ENCODE measurements around the gene SH3D21. TPM values are rescaled to one million over a fixed set of nuclear protein-coding genes. Genes with fewer than 3 reads are reported as not detected.

SH3D21 gene
- total and polyA plus RNA-seq, 10 of the 15 experiments (the other 5 are each of a cell fraction or from before 2014, with no cell fraction given), result 0.06 to 5.9 (median 2.4) TPM

- H3K9ac ChIP-seq (ENCODE audit: control insufficient read depth, insufficient read depth, low read length), result no peak overlapping the region
- H4K20me1 ChIP-seq (ENCODE audit: control insufficient read depth, insufficient read depth), result no peaks in the 10 kb centered on the region
- no peaks in the 10 kb centered on the region for H3K9me3 ChIP-seq (replicated peaks; ENCODE audit: control insufficient read depth, insufficient read depth, low read length)
- no peaks in the 10 kb centered on the region for H3K79me2 ChIP-seq (ENCODE audit: control insufficient read depth, insufficient read depth, low read length)
- no peak overlapping the region for H3K4me2 ChIP-seq (ENCODE audit: control insufficient read depth, insufficient read depth)
- TF ChIP-seq CHD1 (IDR thresholded peaks at IDR 0.05; ENCODE audit: low read depth, low read length) (no peak), NR2F1 (conservative IDR thresholded peaks at IDR 0.05) (0 out of 2 replicates have a peak, but pooled peaks have one; percentile 21), MAX (IDR thresholded peaks at IDR 0.05; ENCODE audit: low read depth, low read length) (no peak)
- H3K4me1 ChIP-seq (ENCODE audit: control insufficient read depth, insufficient read depth, low read length), result no peaks in the 10 kb centered on the region
- ChIA-PET SMC1A (ENCODE audit: uncharacterized antibody, unreplicated experiment) (no interaction called here), CTCF (no interaction called here), RAD21 (ENCODE audit: unreplicated experiment) (no interaction called here), POLR2A (no interaction called here)
- FAIRE-seq (no peak), DNase-seq (ENCODE audit: low read depth, low spot score) (no peak), ATAC-seq (peak; percentile 51)
- H3K27ac ChIP-seq (ENCODE audit: control insufficient read depth, insufficient read depth), result no peak overlapping the region
- WGBS (ENCODE audit: insufficient coverage, insufficient replicate concordance, low lambda C conversion rate, missing lambda C conversion rate), result 38% methylated on average over 6 of the region's 6 CpGs
- intact Hi-C loops (cut with micrococcal nuclease; ENCODE audit: unreplicated experiment), result no loop called here
- BruUV-seq (replicated peaks), result no TSS peak
- H3K27me3 ChIP-seq (replicated peaks in 1 of 2; ENCODE audit: control insufficient read depth in 2 of 2, insufficient read depth in 2 of 2, low read length in 1 of 2), result no peaks in the 10 kb centered on the region
- H3K4me3 ChIP-seq, result no peak overlapping the region
- H2AFZ ChIP-seq (ENCODE audit: control insufficient read depth, low read depth, low read length), result no peak overlapping the region
- in situ Hi-C loops (cut with MboI), result no loop called here
- no peaks in the 10 kb centered on the region; a peak in 1 of 4 replicates for H3K36me3 ChIP-seq (ENCODE audit: control insufficient read depth in 2 of 2, insufficient read depth in 2 of 2, low read length in 1 of 2)
Measured at GRCh38 chr1:36337830-36338229, 31.7 kb downstream of the SH3D21 start.

GRCh38 chr1:36339215-36339614 lies 33.0 kb downstream of the SH3D21 start:
- no peak for TF ChIP-seq BACH1 (IDR thresholded peaks at IDR 0.05; ENCODE audit: borderline replicate concordance)
- no peak for TF ChIP-seq SIX5 (IDR thresholded peaks at IDR 0.05; ENCODE audit: low read depth, low read length, severe bottlenecking)
- TF ChIP-seq NR2C2 (IDR thresholded peaks at IDR 0.05; ENCODE audit: borderline replicate concordance, control insufficient read depth, insufficient read length, low read depth), result no peak
- TF ChIP-seq RELA (IDR thresholded peaks at IDR 0.05; ENCODE audit: borderline replicate concordance, partially characterized antibody), result no peak
- TF ChIP-seq ZBTB40 (IDR thresholded peaks at IDR 0.05; ENCODE audit: borderline replicate concordance), result no peak
- no peak for TF ChIP-seq GATAD2B (conservative IDR thresholded peaks at IDR 0.05; ENCODE audit: low read depth)
- no peak for TF ChIP-seq ZBTB33 (IDR thresholded peaks at IDR 0.05)
- TF ChIP-seq SPI1 (IDR thresholded peaks at IDR 0.05; ENCODE audit: borderline replicate concordance, insufficient read depth, low read depth, low read length), result no peak
- POLR2A ChIA-PET, result no interaction called here
- Histone ChIP-seq H3K4me3 (no peak overlapping the region), H4K20me1 (ENCODE audit: control insufficient read depth, insufficient read depth) (no peaks in the 10 kb centered on the region), H3K9me3 (replicated peaks; ENCODE audit: control insufficient read depth, insufficient read depth, low read length) (no peaks in the 10 kb centered on the region), H3K4me2 (ENCODE audit: control insufficient read depth, insufficient read depth) (no peak overlapping the region), H3K79me2 (ENCODE audit: control insufficient read depth, insufficient read depth, low read length) (no peaks in the 10 kb centered on the region), H3K27me3 (replicated peaks in 1 of 2; ENCODE audit: control insufficient read depth in 2 of 2, insufficient read depth in 2 of 2, low read length in 1 of 2) (no peaks in the 10 kb centered on the region), H3K9ac (ENCODE audit: control insufficient read depth, insufficient read depth, low read length) (no peak overlapping the region), H3K36me3 (ENCODE audit: control insufficient read depth in 2 of 2, insufficient read depth in 2 of 2, low read length in 1 of 2) (peaks cover 0 to 5% of the 10 kb centered on the region in 2 experiments; a peak in 2 of 4 replicates), H2AFZ (ENCODE audit: control insufficient read depth, low read depth, low read length) (no peak overlapping the region), H3K4me1 (ENCODE audit: control insufficient read depth, insufficient read depth, low read length) (no peaks in the 10 kb centered on the region), H3K27ac (ENCODE audit: control insufficient read depth, insufficient read depth) (no peak overlapping the region)
- RAD21 ChIA-PET (ENCODE audit: unreplicated experiment), result no interaction called here
- no TSS peak for BruUV-seq (replicated peaks)
- CTCF ChIA-PET, result no interaction called here
- SMC1A ChIA-PET (ENCODE audit: uncharacterized antibody, unreplicated experiment), result no interaction called here
- intact Hi-C loops (cut with micrococcal nuclease; ENCODE audit: unreplicated experiment) (no loop called here), in situ Hi-C loops (cut with MboI) (no loop called here)
- FAIRE-seq, result no peak
- no peak for ATAC-seq
- WGBS (ENCODE audit: insufficient coverage, insufficient replicate concordance, low lambda C conversion rate, missing lambda C conversion rate), result 63% methylated on average over 7 of the region's 7 CpGs
- no peak for DNase-seq (ENCODE audit: low read depth, low spot score)
